NCI-H774 (cell line): ENCODE measurements around the gene ABCC4.
"Not testable (repeated sequence)": the region's sequence is repeated elsewhere in the genome, so short reads cannot be mapped to it uniquely, and the experiment has no call there.

Source experiments
- DNase-seq: peaks from one replicate; lab custom pipeline; 2025; lab: John Stamatoyannopoulos, UW

The ABCC4 gene

DNA sequence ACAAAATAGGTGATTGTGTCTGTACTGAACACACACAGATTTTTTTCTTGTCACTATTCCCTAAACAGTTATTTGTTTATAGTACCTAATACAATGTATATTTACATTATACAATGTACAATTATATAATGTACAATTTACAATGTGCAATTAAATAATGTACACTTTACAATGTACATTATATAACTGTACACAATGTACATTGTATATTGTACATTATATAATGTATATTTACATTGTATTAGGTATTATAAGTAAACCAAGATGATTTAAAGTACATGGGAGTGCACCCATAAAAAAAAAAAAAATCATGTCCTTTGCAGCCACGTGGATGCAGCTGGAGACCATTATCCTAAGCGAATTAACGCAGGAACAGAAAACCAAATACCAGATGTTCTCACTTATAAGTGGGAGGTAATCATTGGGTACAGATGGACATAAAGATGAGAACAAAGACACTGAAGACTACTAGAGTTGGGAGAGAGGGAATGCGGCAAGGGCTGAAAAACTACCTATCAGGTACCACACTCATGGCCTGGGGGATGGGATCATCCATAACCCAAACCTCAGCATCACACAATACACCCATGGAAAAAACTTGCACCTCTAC, 68.1 kb downstream of the ABCC4 start:
- no peak for DNase-seq

DNA sequence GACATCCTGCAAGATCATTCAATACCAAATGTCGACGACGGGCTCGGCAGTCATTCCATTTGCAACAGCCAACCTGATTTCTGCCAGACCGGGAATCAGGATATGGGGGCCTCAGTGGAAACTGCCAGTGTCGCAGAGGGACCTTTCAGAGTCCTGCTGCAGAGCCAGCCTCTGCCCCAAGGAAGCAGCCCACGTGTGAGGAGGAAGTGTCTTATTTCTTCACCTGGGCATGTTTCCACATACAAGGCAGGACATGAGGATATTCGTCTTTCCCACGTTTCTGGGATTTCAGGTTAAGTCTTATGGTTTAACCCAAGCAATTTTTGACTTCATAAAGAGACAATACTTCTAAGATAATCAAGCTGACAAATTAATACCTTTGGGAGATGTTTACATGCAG, 69.9 kb downstream of the ABCC4 start:
- DNase-seq, result no peak

DNA sequence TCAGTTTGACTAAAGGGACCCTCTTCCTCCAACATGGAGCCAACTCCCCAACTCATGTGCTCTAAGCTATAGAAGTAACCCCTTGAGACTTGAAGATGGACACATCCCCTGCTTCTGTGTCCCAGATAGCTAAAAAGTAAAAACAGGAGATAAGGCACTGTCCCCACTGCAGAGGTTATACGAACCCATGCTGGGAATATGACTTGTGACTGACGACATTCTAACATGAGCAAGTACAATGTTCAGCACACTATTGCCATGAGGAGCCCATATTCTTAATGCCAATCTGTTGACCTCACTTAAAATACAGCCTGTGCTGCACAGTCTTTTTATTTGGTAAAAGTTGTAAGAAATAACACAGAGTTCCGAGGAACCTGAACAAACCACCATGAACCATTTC, 71.4 kb downstream of the ABCC4 start:
- no peak for DNase-seq

DNA sequence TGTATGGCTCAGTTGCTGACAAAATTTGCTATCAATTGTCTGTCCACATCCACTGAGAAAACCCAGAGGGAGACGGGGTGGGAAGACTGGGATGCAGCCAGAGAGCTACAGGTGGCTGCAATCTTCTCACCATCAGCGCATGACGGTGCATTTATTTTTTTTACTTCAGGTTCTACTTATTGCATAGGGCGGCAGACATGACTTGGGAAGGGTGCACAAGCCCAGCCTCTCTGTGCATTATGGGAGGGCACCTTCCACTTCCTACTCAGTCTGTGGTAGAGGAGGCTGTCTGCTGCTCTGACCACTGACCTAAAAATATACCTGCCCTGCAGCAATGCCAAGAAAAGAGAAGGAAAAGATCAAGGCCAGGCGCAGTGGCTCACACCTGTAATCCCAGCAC, 73.1 kb downstream of the ABCC4 start:
- no peak for DNase-seq

DNA sequence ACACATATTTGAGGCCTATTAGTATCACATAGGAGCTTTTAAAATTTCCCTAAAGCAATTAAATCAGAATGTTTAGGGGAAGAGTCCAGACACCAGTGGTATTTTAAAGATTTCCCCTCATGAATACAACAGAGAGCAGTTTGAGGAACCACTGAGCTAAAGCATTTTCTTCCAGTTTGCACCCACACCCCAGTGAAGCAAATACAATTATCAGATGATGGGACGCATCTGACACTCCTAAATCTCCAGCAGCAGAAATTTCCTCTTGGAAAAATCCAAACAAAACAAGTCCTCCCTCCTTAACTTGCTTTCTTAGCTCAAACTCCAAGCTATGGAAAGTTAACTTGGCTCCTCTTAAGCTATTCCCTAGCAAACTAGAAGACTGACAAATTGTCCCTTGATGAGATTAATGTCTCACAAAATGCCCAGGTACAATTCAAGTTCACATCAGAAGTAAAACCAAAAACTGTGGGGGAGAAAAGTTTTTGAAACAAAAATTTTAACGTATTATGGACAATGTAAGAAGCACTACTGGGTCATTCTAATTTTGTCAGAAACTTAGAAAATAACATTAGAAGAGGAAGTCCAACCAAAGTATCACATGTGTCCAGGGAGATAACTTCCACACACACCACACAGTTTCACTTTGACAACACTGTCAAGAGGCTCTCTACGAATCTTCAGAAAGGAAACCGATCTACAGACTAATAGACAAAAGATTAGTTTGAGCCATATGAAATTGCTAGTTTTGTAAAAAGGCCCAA, 74.1 kb downstream of the ABCC4 start:
- no peak for DNase-seq

DNA sequence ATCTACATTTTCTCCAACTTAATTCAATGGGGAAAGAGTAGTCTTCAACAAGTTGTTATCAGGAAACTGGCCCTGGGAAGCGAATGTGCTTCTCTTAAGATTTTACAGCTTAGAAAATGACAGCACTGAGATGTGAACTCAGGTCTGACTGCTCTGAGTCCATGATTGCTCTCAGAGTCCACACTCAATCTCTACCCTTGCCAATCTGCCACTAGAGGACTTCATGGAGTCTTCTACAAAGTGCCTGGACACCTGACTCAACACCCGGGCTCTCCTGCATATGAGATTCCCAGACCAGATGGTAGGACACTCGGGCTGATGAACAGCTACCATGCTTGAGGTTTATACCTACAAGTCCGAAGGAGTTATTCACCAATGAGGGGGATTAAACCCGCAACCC, 74.8 kb downstream of the ABCC4 start:
- DNase-seq, result no peak

DNA sequence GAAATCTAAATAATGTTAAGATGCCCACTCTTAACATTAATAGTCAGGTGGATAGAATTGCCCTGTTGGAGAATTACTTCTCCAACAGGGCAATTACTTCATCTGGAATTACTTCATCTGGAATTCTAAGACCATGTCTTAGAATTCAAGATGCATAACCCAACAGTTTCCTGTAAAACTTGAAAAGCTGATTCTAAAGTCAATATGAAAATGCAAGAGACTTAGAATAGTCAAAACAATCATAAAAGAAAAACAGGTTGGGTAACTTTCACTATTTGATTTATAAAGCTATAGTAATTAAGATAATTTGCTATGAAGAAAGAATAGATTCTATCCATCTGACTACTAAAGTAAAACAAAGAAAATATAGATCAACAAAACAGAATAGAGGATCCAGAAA, 75.2 kb downstream of the ABCC4 start:
- no peak for DNase-seq

DNA sequence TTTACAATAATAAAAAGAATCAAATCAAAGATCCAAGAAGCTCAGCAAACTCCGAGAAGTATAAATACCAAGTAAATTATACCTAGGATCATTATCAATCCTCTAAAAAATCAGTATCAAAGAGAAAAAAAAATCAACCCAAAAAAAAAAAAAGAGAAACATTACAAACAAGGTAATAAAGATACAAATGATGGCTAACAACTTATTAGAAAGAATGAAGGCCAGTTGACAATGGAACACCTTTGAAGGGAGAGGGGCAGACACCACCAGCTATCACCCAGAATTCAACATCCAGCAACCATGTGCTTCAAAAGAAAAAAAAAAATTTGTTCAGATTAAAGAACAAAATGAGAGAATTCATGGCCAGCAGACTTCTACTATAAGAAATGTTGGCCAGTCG, 77.2 kb downstream of the ABCC4 start:
- no peak for DNase-seq

DNA sequence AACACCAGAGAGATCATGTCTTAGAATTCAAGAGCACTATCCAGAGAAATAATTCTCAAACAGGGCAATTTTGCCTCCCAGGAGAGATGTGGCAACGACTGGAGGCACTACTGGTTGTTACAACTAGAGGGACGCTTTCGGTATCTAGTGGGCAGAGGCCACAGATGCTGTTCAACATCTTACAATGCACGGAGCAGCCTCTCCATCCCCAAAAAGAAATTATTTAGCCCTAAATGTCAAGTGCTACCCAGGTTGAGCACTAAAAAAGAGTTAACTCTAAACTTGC, 78.6 kb downstream of the ABCC4 start:
- DNase-seq, result no peak

DNA sequence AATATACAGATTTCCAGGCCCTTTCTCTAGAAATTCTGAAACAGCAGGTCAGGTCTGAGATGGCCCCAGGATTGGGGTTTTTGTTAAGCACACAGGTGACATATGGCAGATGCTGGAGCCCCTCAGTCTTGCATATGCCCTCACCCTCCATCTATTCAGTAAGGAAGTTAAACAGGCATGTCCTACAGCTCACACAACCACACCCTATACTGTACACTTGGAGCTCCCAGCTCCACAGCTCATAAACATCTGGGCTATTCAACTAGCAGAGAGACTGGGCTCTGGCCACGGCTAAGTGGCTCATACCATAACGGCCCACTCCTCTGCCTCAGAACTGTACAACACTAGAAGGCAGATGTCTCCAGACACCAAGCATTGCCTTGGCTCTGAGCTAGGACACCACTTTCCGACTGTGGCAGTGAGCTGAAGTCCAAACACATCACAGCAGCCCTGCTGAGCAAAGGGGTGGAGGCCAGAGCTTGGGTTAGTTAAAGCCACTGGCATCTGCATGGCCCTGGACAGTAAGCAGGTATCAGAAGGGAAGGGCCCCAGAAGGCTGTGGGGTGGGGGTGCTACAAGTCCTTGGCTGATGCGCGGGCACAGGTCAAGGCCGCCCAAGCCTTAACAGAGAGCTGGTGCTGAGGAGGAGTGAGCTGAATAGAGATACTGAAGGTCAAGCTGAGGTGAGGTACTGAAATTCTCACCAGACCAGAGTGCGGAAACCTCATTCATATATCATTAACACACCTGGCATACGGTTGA, 79.1 kb downstream of the ABCC4 start:
- DNase-seq, result no peak

DNA sequence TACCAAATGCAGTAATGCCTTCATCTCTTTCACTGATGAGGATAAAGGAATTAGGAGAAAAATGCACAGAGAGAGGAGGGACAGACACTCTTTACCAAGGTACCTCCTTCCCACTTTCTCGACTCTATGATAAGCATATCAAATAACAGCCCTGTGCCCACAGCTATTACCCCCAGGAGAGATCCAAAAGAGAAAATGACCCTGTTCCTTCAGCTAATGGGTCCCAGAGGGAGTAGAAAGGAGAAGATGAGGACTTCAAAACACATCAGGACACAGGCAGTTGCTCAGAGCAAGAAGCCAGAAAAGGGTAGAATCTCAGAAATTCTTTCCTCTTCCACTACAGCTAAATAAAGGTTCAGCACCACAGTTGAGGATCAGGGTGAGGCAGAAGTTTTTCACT, 80.6 kb downstream of the ABCC4 start:
- DNase-seq, result no peak

DNA sequence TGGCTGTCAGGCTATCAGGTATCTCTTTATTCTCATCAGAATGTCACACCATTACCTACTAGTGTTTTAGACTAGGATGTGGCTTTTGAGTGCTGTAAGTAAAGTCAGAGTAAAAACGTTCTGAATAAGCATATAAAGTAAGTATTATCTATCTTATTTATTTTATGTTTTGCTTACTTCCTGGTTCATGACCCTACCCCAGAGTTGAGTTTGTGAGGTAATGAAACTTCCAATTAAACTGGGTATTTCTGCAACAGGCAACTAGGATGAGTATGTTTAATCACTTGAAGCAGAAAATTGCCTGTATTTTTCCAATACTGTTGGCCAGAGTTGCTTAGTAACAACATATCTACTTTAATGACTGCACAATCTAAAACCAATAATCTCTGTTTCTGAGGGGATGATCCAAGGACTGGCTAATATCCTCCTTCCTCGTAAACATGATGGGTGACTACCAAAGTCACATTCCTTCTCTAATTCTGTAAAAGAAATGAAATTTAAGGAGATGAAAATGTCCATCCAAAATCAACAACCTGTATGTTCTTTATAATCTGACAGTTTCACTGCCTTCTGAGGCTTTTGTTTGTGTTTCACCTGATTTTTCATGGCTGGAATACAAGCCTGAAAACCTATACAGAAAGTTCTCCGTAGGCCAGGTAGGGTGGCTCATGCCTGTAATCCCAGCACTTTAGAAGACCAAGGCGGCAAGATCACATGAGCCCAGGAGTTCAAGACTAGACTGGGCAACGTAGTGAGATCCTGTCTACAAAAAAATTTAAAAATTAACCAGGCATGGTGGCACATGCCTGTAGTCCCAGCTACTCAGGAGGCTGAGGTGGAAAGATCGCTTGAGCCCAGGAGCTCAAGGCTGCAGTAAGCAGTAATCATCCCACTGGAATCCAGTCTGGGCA, 83.1 kb downstream of the ABCC4 start:
- no peak for DNase-seq

DNA sequence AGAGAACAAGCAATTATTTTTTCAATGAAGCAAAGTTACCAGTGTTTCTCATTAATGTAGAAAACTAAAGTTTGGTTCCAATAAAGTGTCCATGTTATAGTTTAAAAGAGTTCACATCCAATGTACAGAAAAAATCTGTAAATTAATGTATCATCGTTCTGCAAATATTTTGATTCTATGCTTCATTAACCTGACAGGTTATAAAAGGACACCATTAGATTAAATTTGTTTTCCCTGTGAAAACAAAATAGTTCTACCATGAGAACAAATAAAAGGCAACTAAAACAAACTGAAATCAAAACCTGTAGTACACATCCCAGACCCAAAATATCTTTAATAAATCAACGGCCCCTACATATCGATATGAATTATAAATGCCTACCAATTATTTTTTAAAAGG, 85.1 kb downstream of the ABCC4 start:
- no peak for DNase-seq

DNA sequence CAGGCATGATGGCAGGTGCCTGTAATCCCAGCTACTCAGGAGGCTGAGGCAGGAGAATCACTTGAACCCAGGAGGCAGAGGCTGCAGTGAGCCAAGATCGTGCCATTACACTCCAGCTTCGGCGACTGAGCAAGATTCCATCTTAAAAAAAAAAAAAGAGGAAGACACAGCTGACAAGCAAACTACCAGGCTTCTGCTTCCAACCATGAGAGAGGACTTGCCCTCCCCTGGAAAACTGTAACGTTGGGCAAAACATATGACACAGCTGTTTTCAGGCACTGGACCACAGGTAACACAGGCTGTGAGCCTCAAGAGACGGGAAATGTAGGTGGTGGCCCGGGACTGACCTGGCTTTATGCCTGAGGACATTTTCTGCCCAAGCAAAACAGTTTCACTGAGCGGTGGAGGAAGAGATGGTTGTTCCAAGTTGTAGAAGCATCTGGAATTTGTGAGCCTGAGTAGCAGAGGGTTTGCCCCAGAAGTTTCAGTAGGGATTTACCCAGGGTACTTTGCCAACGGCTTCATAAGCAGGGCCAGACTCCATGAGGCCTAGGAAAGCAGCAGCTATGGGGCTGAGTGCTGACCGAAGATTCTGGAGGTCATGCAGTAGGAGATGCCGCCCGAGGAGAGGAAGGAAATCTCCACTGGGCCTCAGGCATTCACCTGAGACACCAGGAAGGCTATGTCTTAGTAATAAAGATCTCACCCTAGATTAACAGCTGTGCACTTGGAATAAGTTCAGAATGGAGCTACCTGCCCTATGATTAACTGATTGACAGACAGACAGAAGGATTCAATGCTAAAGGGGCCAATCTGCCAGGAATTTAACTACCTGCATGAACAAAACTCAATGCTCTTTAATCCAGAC, 88.0 kb downstream of the ABCC4 start:
- no peak for DNase-seq

DNA sequence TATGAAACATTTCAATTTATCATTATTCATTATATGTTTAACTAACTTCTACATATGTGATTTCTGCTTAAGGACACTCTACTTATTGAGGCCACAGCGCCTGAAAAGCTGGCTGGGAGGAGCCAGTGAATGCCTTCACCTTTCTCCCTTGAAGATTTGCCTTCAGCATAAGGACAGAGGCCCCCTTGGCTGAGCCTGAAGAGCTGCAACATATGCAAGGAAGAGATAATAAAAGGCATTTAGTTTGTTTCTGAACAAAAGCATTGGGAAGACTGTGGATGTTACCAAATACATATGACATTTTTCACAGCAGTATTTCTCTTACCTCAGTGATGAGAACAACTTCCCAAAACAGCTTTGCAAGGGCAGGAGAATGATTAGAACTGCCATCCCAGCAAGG, 92.1 kb downstream of the ABCC4 start:
- no peak for DNase-seq

DNA sequence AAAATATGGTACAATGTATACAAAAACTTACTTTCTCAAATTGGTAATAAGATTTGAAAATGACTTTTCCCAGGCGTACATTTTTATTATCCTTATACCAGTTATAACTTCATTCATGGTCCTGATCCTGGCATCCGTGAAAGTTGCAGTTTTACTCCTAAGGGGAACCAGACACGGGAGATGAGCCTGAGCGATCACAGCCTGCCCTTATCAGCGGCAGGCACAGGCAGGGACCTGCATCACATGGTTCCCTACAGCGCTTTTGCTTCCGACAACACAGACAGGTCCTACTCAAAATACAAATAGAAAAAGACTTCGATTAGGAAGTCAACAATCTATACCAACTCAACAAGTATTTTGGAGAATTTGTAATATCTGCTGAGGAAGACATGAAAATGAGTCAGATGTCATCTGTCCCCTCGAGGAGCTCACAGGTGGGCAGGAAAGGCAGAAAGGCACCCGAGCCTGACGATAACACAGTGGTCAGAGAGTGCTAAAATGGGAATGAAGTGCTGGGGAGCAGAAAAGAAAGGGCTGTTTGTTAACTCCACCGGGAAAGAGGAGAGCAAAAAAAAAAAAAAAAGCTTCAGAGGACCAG, 93.4 kb downstream of the ABCC4 start:
- no peak for DNase-seq

DNA sequence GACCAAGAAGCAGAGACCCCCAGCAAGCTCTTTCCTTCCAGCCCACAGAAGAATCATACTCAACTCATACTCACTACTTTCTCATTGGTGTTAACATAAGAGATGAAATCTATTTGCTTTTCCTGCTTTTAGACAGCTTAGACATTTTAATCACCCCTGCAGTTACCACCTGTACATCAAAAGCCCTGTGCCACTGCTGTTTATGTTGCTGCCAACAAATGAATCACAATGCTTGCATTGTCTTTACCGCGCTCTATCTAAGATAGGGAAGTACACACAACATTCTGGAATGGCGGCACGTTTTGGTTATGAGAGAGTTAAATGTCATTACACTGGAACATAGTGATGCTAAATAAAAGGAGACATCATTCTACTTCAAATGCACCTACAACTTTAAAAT, 95.1 kb downstream of the ABCC4 start:
- no peak for DNase-seq

DNA sequence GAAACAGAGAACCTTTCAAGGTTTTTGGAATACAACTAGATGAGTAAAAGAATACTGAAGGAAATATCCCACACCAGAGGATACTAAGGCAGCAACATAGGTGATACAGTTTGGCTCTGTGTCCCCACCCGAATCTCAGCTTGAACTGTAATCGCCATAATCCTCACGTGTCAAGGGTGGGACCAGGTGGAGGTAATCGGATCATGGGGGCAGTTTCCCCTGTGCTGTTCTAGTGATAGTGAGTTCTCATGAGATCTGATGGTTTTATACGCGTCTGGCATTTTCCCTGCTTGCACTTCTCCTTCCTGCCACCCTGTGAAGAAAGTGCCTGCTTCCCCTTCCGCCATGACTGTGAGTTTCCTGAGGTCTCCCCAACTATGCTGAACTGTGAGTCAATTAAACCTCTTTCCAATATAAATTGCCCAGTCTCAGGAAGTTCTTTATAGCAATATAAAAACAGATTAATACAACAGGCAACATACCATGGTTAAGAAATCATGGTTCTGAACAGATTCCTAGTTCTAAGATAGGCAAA, 97.0 kb downstream of the ABCC4 start:
- DNase-seq, result no peak

DNA sequence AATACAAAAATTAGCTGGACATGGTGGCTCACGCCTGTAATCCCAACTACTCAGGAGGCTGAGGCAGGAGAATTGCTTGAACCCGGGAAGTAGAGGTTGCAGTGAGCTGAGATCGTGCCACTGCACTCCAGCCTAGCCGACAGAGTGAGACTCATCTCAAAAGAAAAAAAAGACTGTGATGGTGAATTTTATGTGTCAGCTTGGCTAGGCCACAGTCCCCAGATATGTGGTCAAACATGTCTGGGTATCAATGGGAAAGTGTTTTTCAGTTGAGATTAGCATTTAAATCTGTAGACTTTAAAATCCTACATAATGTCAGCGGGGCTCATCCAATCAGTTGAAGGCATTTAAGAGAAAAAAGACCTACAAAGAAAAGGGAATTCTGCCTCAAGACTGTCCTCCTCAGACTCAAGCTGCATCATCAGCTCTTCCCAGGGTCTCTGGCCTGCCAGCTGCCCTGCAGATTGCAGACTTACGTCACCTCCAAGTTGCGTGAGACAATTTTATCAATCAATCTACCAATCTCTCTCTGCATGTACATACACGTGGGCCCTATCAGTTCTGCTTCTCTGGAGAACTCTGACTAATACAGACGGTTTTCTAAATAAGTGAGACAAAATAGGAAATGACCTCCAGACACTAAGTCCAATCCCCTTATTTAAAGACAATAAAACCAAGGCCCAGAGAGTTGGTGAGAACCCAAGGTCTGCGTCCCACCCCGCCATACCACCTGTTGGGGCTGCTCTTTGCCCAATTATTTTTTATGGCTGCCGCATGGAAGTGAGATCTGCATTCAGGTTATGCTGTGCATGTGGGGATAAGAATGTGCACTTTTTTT, 99.2 kb downstream of the ABCC4 start:
- no peak for DNase-seq

DNA sequence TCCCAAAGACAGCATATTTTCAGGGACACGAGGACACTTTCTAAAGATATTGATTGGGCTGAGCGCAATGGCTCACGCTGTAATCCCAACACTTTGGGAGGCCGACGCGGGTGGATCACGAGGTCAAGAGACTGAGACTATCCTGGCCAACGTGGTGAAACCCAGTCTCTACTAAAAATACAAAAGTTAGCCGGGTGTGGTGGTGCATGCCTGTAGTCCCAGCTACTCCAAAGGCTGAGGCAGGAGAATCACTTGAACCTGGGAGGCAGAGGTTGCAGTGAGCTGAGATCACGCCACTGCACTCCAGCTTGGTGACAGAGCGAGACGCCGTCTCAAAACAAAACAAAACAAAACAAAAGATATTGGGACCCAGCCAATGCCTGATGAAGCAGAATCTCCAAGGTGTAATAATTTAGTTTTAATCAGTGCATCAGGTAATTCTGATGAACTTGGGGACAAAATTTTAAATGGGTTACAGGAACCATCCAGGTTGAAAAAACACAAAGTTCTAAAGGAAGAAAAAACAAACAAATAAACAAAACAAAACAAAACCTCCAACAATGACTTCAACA, 100.8 kb downstream of the ABCC4 start:
- not testable (repeated sequence) for DNase-seq
